Prostate gland (tissue), 2 donors: ENCODE results near the gene MFAP1.

Experiments used
- CTCF ChIP-seq, 4 experiments: fragments of 200-600 bp in 2 of 4; fragments of 450-650 bp in 2 of 4; sonication (generic) in 2 of 4; IDR thresholded peaks; 1 replicate in 3 of 4; 2 replicates in 1 of 4; pipeline ENCODE4 v1.5.1; 2016 to 2019; ENCODE audit warnings: antibody characterized with exemption in 4 of 4, mild to moderate bottlenecking in 2 of 4, moderate library complexity in 2 of 4
- POLR2AphosphoS5 ChIP-seq: sonication (generic); formaldehyde crosslinking; IDR thresholded peaks from one replicate; pipeline ENCODE4 v1.6.1; 2017; ENCODE audit warnings: antibody characterized with exemption

DNA sequence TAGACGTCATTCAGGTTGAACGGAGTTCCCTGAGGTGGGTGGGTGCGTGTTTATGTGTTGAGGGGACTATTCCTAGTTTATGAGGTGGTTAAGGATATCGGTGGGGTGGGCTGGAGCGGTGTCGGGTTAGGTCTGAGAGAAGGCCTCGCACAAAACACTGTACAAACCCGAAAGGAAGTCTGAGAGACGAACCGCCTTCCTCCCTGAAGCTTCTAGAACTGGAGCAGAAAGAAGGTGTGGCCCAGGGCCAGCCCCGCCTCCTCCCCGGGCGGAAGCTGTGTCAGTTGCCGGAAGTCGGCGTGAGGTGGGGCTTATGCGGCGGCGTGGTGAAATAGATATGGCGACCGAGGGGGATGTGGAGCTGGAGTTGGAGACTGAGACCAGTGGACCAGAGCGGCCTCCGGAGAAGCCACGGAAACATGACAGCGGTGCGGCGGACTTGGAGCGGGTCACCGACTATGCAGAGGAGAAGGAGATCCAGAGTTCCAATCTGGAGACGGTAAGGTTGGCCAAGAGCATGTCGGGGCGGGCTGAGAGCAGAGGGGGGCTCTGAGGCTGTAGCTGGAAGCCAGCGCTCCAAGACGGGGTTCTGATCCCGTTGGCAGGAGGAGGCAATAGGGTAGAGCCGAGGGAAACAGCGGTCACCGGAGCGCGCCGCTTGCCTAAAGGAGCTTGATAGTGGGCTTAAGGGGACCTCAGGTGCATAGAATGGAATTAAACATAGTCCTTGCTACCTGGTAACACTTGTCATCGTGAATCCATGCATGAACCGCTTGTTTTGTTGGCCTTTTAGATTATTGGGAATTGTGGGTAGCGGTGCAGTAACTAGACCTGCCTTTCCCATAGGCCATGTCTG is 24.0 kb downstream of the MFAP1 start, which contains the start of gene HYPK:
- TF ChIP-seq POLR2AphosphoS5 (peak; percentile 99), CTCF (IDR thresholded peaks at IDR 0.05) (peak in 1 of 4 experiments; percentile 19)
